Activated CD8-positive, alpha-beta memory T cell treated with anti-CD3 and anti-CD28 coated beads, Interleukin-2, amount 10 ng/mL, durations not matched to agents 7 days and 5 days (primary cell): ENCODE data around the gene OSBP. TPM values are rescaled to one million over a fixed set of nuclear protein-coding genes. Genes with fewer than 3 reads are reported as not detected.
"Not testable (repeated sequence)": the region's sequence is repeated elsewhere in the genome, so short reads cannot be mapped to it uniquely, and the experiment has no call there.

ENCODE experiments used
- ATAC-seq: fragments of 150-1000 bp; cut with Tn5 transposase; one replicate; pipeline ENCODE4 v1.10.0; 2021; ENCODE audit warnings: moderate library complexity
- CTCF ChIA-PET: fragments of 350-600 bp; sonication (Branson Sonifier 250); formaldehyde crosslinking; loops from one replicate; lab custom pipeline; 2021; ENCODE audit warnings: antibody characterized with exemption; lab: Charles Lee
- DNase-seq: peaks from one replicate; pipeline ENCODE4 v3.0.0-alpha.2; 2020
- H3K27ac Mint-ChIP-seq: one replicate; pipeline ENCODE4 v1.8.0; 2021; ENCODE audit warnings: mild to moderate bottlenecking, mixed read lengths
- H3K27me3 Mint-ChIP-seq: one replicate; pipeline ENCODE4 v1.8.0; 2021; ENCODE audit warnings: mixed read lengths
- H3K36me3 Mint-ChIP-seq: one replicate; pipeline ENCODE4 v1.8.0; 2021; ENCODE audit warnings: mild to moderate bottlenecking, mixed read lengths
- H3K4me1 Mint-ChIP-seq: one replicate; pipeline ENCODE4 v1.8.0; 2021; ENCODE audit warnings: mixed read lengths
- H3K4me3 Mint-ChIP-seq: one replicate; pipeline ENCODE4 v1.8.0; 2021; ENCODE audit warnings: mild to moderate bottlenecking, moderate library complexity, mixed read lengths
- H3K9me3 Mint-ChIP-seq: one replicate; pipeline ENCODE4 v1.8.0; 2022; ENCODE audit warnings: low read depth, mixed read lengths
- total RNA-seq, 2 experiments: library from RNA; stranded (reverse); gene quantifications; one replicate each; pipeline ENCODE4 v1.2.3, GENCODE V29; 2021

The OSBP gene
- total RNA-seq = 10 to 100 TPM; 36.6 to 38.0 TPM

- no peaks in the 10 kb centered on the region for H3K9me3 Mint-ChIP-seq
- ATAC-seq = peak; percentile 89
- CTCF ChIA-PET = interaction anchor here (0.7 to 2.3 kb wide), 10 partner anchors 9 to 207 kb away, joined by 3 to 12 read pairs (median 4); partner anchors contain the start of gene PATL1
- peaks cover 10% of the 10 kb centered on the region for H3K36me3 Mint-ChIP-seq
- H3K27ac Mint-ChIP-seq = peak within 1 kb of the TSS; percentile 95
- H3K4me1 Mint-ChIP-seq = peaks cover 52% of the 10 kb centered on the region
- peak within 1 kb of the TSS; percentile 99 for H3K4me3 Mint-ChIP-seq
- H3K27me3 Mint-ChIP-seq = no peaks in the 10 kb centered on the region
- DNase-seq = peak; percentile 99
Measured at GRCh38 chr11:59615637-59616395, at the start of gene OSBP. Gene OSBP, minus strand, starts transcription at chr11:59615774. Its CDS starts 110 bp downstream, at chr11:59615664.

- CTCF ChIA-PET = interaction anchor here (1.3 kb wide), 1 partner anchor 94 kb away, joined by 3 read pairs; no protein-coding TSS in a partner anchor
- ATAC-seq (no peak), DNase-seq (no peak)
- Mint-ChIP-seq H3K4me3 (no peak overlapping the region), H3K4me1 (peaks cover 32% of the 10 kb centered on the region), H3K36me3 (peaks cover 56% of the 10 kb centered on the region), H3K27me3 (no peaks in the 10 kb centered on the region), H3K27ac (peak overlapping the region; percentile 40), H3K9me3 (no peaks in the 10 kb centered on the region)
Measured at GRCh38 chr11:59660621-59661020, 45.0 kb upstream of the OSBP start.

- CTCF ChIA-PET = no interaction called here
- no peak for DNase-seq
- Mint-ChIP-seq H3K27me3 (no peaks in the 10 kb centered on the region), H3K4me1 (peaks cover 28% of the 10 kb centered on the region), H3K9me3 (no peaks in the 10 kb centered on the region), H3K36me3 (peaks cover 57% of the 10 kb centered on the region), H3K4me3 (no peak overlapping the region), H3K27ac (no peak overlapping the region)
- no peak for ATAC-seq
Measured at GRCh38 chr11:59659981-59660380, 44.4 kb upstream of the OSBP start.

GRCh38 chr11:59658036-59658435, 42.5 kb upstream of the OSBP start:
- ATAC-seq (no peak), DNase-seq (no peak)
- Mint-ChIP-seq H3K4me1 (peaks cover 17% of the 10 kb centered on the region), H3K27me3 (no peaks in the 10 kb centered on the region), H3K4me3 (no peak overlapping the region), H3K27ac (no peak overlapping the region), H3K36me3 (peaks cover 60% of the 10 kb centered on the region), H3K9me3 (no peaks in the 10 kb centered on the region)
- CTCF ChIA-PET = no interaction called here

- H3K4me1 Mint-ChIP-seq = no peaks in the 10 kb centered on the region
- peaks cover 70% of the 10 kb centered on the region for H3K36me3 Mint-ChIP-seq
- no peak overlapping the region for H3K4me3 Mint-ChIP-seq
- ATAC-seq = no peak
- H3K27me3 Mint-ChIP-seq = no peaks in the 10 kb centered on the region
- H3K9me3 Mint-ChIP-seq = no peaks in the 10 kb centered on the region
- no peak overlapping the region for H3K27ac Mint-ChIP-seq
- no peak for DNase-seq
- CTCF ChIA-PET = no interaction called here
Measured at GRCh38 chr11:59654893-59655292, 39.3 kb upstream of the OSBP start.

- no peaks in the 10 kb centered on the region for H3K27me3 Mint-ChIP-seq
- no peak overlapping the region for H3K4me3 Mint-ChIP-seq
- DNase-seq (no peak), ATAC-seq (no peak)
- H3K36me3 Mint-ChIP-seq = peaks cover 71% of the 10 kb centered on the region
- no peak overlapping the region for H3K27ac Mint-ChIP-seq
- H3K4me1 Mint-ChIP-seq = no peaks in the 10 kb centered on the region
- H3K9me3 Mint-ChIP-seq = no peaks in the 10 kb centered on the region
- CTCF ChIA-PET = no interaction called here
Measured at GRCh38 chr11:59647245-59647980, 31.8 kb upstream of the OSBP start.

GRCh38 chr11:59644528-59644927, 29.0 kb upstream of the OSBP start:
- ATAC-seq (no peak), DNase-seq (no peak)
- Mint-ChIP-seq H3K36me3 (peaks cover 69% of the 10 kb centered on the region), H3K4me3 (no peak overlapping the region), H3K27ac (no peak overlapping the region), H3K4me1 (no peaks in the 10 kb centered on the region), H3K27me3 (no peaks in the 10 kb centered on the region), H3K9me3 (no peaks in the 10 kb centered on the region)
- CTCF ChIA-PET = no interaction called here

GRCh38 chr11:59643390-59643789, 27.8 kb upstream of the OSBP start:
- CTCF ChIA-PET = interaction anchor here (1.7 kb wide), 1 partner anchor 20 kb away, joined by 3 read pairs; no protein-coding TSS in a partner anchor
- no peaks in the 10 kb centered on the region for H3K9me3 Mint-ChIP-seq
- H3K36me3 Mint-ChIP-seq = peaks cover 70% of the 10 kb centered on the region
- H3K4me1 Mint-ChIP-seq = no peaks in the 10 kb centered on the region
- no peak overlapping the region for H3K4me3 Mint-ChIP-seq
- H3K27me3 Mint-ChIP-seq = no peaks in the 10 kb centered on the region
- DNase-seq (no peak), ATAC-seq (no peak)
- H3K27ac Mint-ChIP-seq = peak overlapping the region; percentile 33

GRCh38 chr11:59641156-59641555, 25.6 kb upstream of the OSBP start:
- H3K9me3 Mint-ChIP-seq = no peaks in the 10 kb centered on the region
- H3K27me3 Mint-ChIP-seq = no peaks in the 10 kb centered on the region
- DNase-seq (no peak), ATAC-seq (no peak)
- CTCF ChIA-PET = no interaction called here
- H3K4me3 Mint-ChIP-seq = no peak overlapping the region
- no peak overlapping the region for H3K27ac Mint-ChIP-seq
- H3K36me3 Mint-ChIP-seq = peaks cover 75% of the 10 kb centered on the region
- no peaks in the 10 kb centered on the region for H3K4me1 Mint-ChIP-seq

GRCh38 chr11:59630493-59630892, 14.9 kb upstream of the OSBP start:
- no peaks in the 10 kb centered on the region for H3K27me3 Mint-ChIP-seq
- no peak overlapping the region for H3K4me3 Mint-ChIP-seq
- peaks cover 18% of the 10 kb centered on the region for H3K36me3 Mint-ChIP-seq
- DNase-seq = no peak
- H3K27ac Mint-ChIP-seq = no peak overlapping the region
- no peak for ATAC-seq
- H3K4me1 Mint-ChIP-seq = no peaks in the 10 kb centered on the region
- CTCF ChIA-PET = interaction anchor here (1.0 kb wide), 1 partner anchor 13 kb away, joined by 3 read pairs; no protein-coding TSS in a partner anchor
- H3K9me3 Mint-ChIP-seq = no peaks in the 10 kb centered on the region

GRCh38 chr11:59629996-59630395, 14.4 kb upstream of the OSBP start:
- Mint-ChIP-seq H3K4me3 (no peak overlapping the region), H3K36me3 (peaks cover 18% of the 10 kb centered on the region), H3K27ac (no peak overlapping the region), H3K4me1 (no peaks in the 10 kb centered on the region), H3K9me3 (no peaks in the 10 kb centered on the region), H3K27me3 (no peaks in the 10 kb centered on the region)
- DNase-seq (no peak), ATAC-seq (no peak)
- CTCF ChIA-PET = no interaction called here

GRCh38 chr11:59626969-59627368, 11.4 kb upstream of the OSBP start:
- H3K4me3 Mint-ChIP-seq, H3K27ac Mint-ChIP-seq, H3K27me3 Mint-ChIP-seq, ATAC-seq, CTCF ChIA-PET, H3K9me3 Mint-ChIP-seq, H3K4me1 Mint-ChIP-seq, DNase-seq: not testable (repeated sequence)
- H3K36me3 Mint-ChIP-seq = peaks cover 14% of the 10 kb centered on the region

- H3K4me3 Mint-ChIP-seq = no peak overlapping the region
- no peaks in the 10 kb centered on the region for H3K9me3 Mint-ChIP-seq
- H3K4me1 Mint-ChIP-seq = peaks cover 5% of the 10 kb centered on the region
- H3K27ac Mint-ChIP-seq = no peak overlapping the region
- peaks cover 9% of the 10 kb centered on the region for H3K36me3 Mint-ChIP-seq
- CTCF ChIA-PET = interaction anchor here (1.4 kb wide), 1 partner anchor 10 kb away, joined by 4 read pairs; no protein-coding TSS in a partner anchor
- no peak for ATAC-seq
- DNase-seq = no peak
- no peaks in the 10 kb centered on the region for H3K27me3 Mint-ChIP-seq
Measured at GRCh38 chr11:59625703-59626102, 10.1 kb upstream of the OSBP start.
